Naive thymus-derived CD4-positive, alpha-beta T cell (primary cell): ENCODE data around the gene MANSC1. TPM values are rescaled to one million over a fixed set of nuclear protein-coding genes. Genes with fewer than 3 reads are reported as not detected.

Source experiments
- ATAC-seq: fragments of 150-1000 bp; cut with Tn5 transposase; 2 replicates; pipeline ENCODE4 v1.10.0; 2021; ENCODE audit warnings: mild to moderate bottlenecking, moderate library complexity
- CTCF ChIA-PET: fragments of 350-600 bp; sonication (Branson Sonifier 250); formaldehyde crosslinking; loops from one replicate; lab custom pipeline; 2021; ENCODE audit warnings: antibody characterized with exemption; lab: Charles Lee
- POLR2A ChIA-PET: fragments of 350-600 bp; sonication (Branson Sonifier 250); formaldehyde crosslinking; loops from one replicate; lab custom pipeline; 2021; ENCODE audit warnings: antibody characterized with exemption, inconsistent platforms; lab: Charles Lee
- DNase-seq, 9 donors: peaks; one replicate each; pipeline versions ENCODE4 v3.0.0 to v3.0.0-alpha.2; 2020 to 2022; ENCODE audit warnings: mixed read lengths in 1 of 9
- H3K27ac ChIP-seq: one replicate; pipeline ENCODE4 v1.7.0; 2013; ENCODE audit warnings: mild to moderate bottlenecking, low read depth, low read length, moderate library complexity
- H3K27me3 ChIP-seq, 2 donors: one replicate each; pipeline ENCODE4 v1.7.0; 2013; ENCODE audit warnings: low read length in 2 of 2, mild to moderate bottlenecking in 2 of 2, moderate library complexity in 2 of 2; ENCODE audit not compliant: control insufficient read depth in 2 of 2, insufficient read depth in 2 of 2
- H3K36me3 ChIP-seq, 3 experiments: 1 replicate in 2 of 3; 2 replicates in 1 of 3; pipeline ENCODE4 v1.7.0; 2013; ENCODE audit warnings: low read length in 3 of 3, mild to moderate bottlenecking in 3 of 3, moderate library complexity in 1 of 3; ENCODE audit not compliant: insufficient read depth in 3 of 3, control insufficient read depth in 2 of 3
- H3K4me1 ChIP-seq, 2 donors: one replicate each; pipeline ENCODE4 v1.7.0; 2013; ENCODE audit warnings: low read length in 2 of 2, mild to moderate bottlenecking in 2 of 2, moderate library complexity in 1 of 2; ENCODE audit not compliant: control insufficient read depth in 2 of 2, insufficient read depth in 2 of 2
- H3K4me3 ChIP-seq: 2 replicates; pipeline ENCODE4 v1.7.0; 2013; ENCODE audit warnings: mild to moderate bottlenecking, low read length
- H3K9me3 ChIP-seq, 3 experiments: 1 replicate in 2 of 3; 2 replicates in 1 of 3; pipeline ENCODE4 v1.7.0; 2013; ENCODE audit warnings: low read length in 3 of 3; ENCODE audit not compliant: control insufficient read depth in 2 of 3
- H3K27ac Mint-ChIP-seq, 9 donors: one replicate each; pipeline ENCODE4 v1.8.0; 2020 to 2022; ENCODE audit warnings: mixed read lengths in 9 of 9, mild to moderate bottlenecking in 8 of 9, moderate library complexity in 5 of 9, inconsistent platforms in 2 of 9
- H3K27me3 Mint-ChIP-seq, 5 donors: one replicate each; pipeline ENCODE4 v1.8.0; 2021 to 2022; ENCODE audit warnings: mixed read lengths in 5 of 5, mild to moderate bottlenecking in 1 of 5
- H3K36me3 Mint-ChIP-seq, 5 donors: one replicate each; pipeline ENCODE4 v1.8.0; 2020 to 2022; ENCODE audit warnings: mixed read lengths in 5 of 5, mild to moderate bottlenecking in 3 of 5, inconsistent platforms in 1 of 5
- H3K4me1 Mint-ChIP-seq, 7 donors: one replicate each; pipeline ENCODE4 v1.8.0; 2020 to 2022; ENCODE audit warnings: mixed read lengths in 7 of 7, mild to moderate bottlenecking in 3 of 7, inconsistent platforms in 1 of 7
- H3K4me3 Mint-ChIP-seq, 10 donors: one replicate each; pipeline ENCODE4 v1.8.0; 2020 to 2022; ENCODE audit warnings: mild to moderate bottlenecking in 10 of 10, mixed read lengths in 10 of 10, moderate library complexity in 6 of 10, inconsistent platforms in 2 of 10
- H3K9me3 Mint-ChIP-seq, 11 donors: one replicate each; pipeline ENCODE4 v1.8.0; 2020 to 2022; ENCODE audit warnings: mixed read lengths in 11 of 11, mild to moderate bottlenecking in 4 of 11, inconsistent platforms in 1 of 11, moderate library complexity in 1 of 11
- intact Hi-C, 2 donors: fragments of 100-400 bp; cut with micrococcal nuclease; formaldehyde crosslinking; loops; one replicate each; pipeline ENCODE4 v1.15.1; 2023
- polyA plus RNA-seq, 2 donors: library from polyadenylated mRNA; unstranded; fragments of 300-500 nt; fragmentation: Illumina TruSeq; gene quantifications; one replicate each; pipeline ENCODE4 v1.2.3, GENCODE V29; 2021
- total RNA-seq, 6 experiments: library from RNA in 5 of 6; stranded (reverse) in 5 of 6; gene quantifications; 1 replicate in 5 of 6; 2 replicates in 1 of 6; pipeline ENCODE4 v1.2.3 and lab custom pipeline; 2021 to 2026

MANSC1 gene
- total and polyA plus RNA-seq, 7 experiments from 2014 or later: 0.60 to 4.2 (median 0.97) TPM

- H3K4me1 ChIP-seq: no peaks in the 10 kb centered on the region
- H3K36me3 ChIP-seq: no peaks in the 10 kb centered on the region
- Mint-ChIP-seq H3K36me3 (no peaks in the 10 kb centered on the region), H3K4me3 (no peak overlapping the region), H3K9me3 (peaks cover 0 to 5% (median 0%) of the 10 kb centered on the region in 11 donors), H3K27me3 (peaks cover 0 to 12% (median 0%) of the 10 kb centered on the region in 5 donors), H3K4me1 (no peaks in the 10 kb centered on the region), H3K27ac (no peak overlapping the region)
- no peak for DNase-seq
- no peaks in the 10 kb centered on the region for H3K27me3 ChIP-seq
- H3K27ac ChIP-seq: no peak overlapping the region
- CTCF ChIA-PET: no interaction called here
- intact Hi-C loops: no loop called here
- ATAC-seq: no peak
- POLR2A ChIA-PET: no interaction called here
- no peaks in the 10 kb centered on the region for H3K9me3 ChIP-seq
- H3K4me3 ChIP-seq: no peak overlapping the region
Observed at GRCh38 chr12:12305568-12306300, 44.3 kb downstream of the MANSC1 start.

- no peak overlapping the region for H3K27ac Mint-ChIP-seq
- no peaks in the 10 kb centered on the region for H3K36me3 Mint-ChIP-seq
- H3K9me3 Mint-ChIP-seq: peaks cover 0 to 5% (median 0%) of the 10 kb centered on the region in 11 donors
- POLR2A ChIA-PET: no interaction called here
- H3K9me3 ChIP-seq: no peaks in the 10 kb centered on the region
- DNase-seq (no peak), ATAC-seq (no peak)
- H3K36me3 ChIP-seq: no peaks in the 10 kb centered on the region
- peaks cover 0 to 12% (median 0%) of the 10 kb centered on the region in 5 donors for H3K27me3 Mint-ChIP-seq
- no peak overlapping the region for H3K4me3 Mint-ChIP-seq
- no peak overlapping the region for H3K4me3 ChIP-seq
- CTCF ChIA-PET: no interaction called here
- H3K4me1 ChIP-seq: no peaks in the 10 kb centered on the region
- intact Hi-C loops: no loop called here
- no peaks in the 10 kb centered on the region for H3K27me3 ChIP-seq
- H3K4me1 Mint-ChIP-seq: no peaks in the 10 kb centered on the region
- no peak overlapping the region for H3K27ac ChIP-seq
Observed at GRCh38 chr12:12302976-12303375, 47.1 kb downstream of the MANSC1 start.

GRCh38 chr12:12301122-12301521 lies 48.9 kb downstream of the MANSC1 start:
- Histone ChIP-seq H3K9me3 (no peaks in the 10 kb centered on the region), H3K36me3 (no peaks in the 10 kb centered on the region), H3K27ac (no peak overlapping the region), H3K27me3 (no peaks in the 10 kb centered on the region), H3K4me1 (no peaks in the 10 kb centered on the region), H3K4me3 (no peak overlapping the region)
- ATAC-seq: no peak
- Mint-ChIP-seq H3K4me3 (no peak overlapping the region), H3K27ac (no peak overlapping the region), H3K9me3 (peaks cover 0 to 5% (median 0%) of the 10 kb centered on the region in 11 donors), H3K27me3 (peaks cover 0 to 8% (median 0%) of the 10 kb centered on the region in 5 donors), H3K4me1 (no peaks in the 10 kb centered on the region), H3K36me3 (no peaks in the 10 kb centered on the region)
- no peak for DNase-seq
- ChIA-PET POLR2A (no interaction called here), CTCF (no interaction called here)
- intact Hi-C loops: no loop called here

GRCh38 chr12:12297201-12297830 lies 52.7 kb downstream of the MANSC1 start:
- Mint-ChIP-seq H3K4me1 (no peaks in the 10 kb centered on the region), H3K27ac (no peak overlapping the region), H3K4me3 (no peak overlapping the region), H3K27me3 (peaks cover 0 to 8% (median 0%) of the 10 kb centered on the region in 5 donors), H3K36me3 (no peaks in the 10 kb centered on the region), H3K9me3 (peaks cover 0 to 5% (median 0%) of the 10 kb centered on the region in 11 donors)
- CTCF ChIA-PET: no interaction called here
- Histone ChIP-seq H3K36me3 (no peaks in the 10 kb centered on the region), H3K4me3 (no peak overlapping the region), H3K27ac (no peak overlapping the region), H3K27me3 (no peaks in the 10 kb centered on the region), H3K9me3 (no peaks in the 10 kb centered on the region), H3K4me1 (no peaks in the 10 kb centered on the region)
- POLR2A ChIA-PET: no interaction called here
- ATAC-seq (no peak), DNase-seq (no peak)
- intact Hi-C loops: no loop called here

GRCh38 chr12:12294215-12295005 lies 55.6 kb downstream of the MANSC1 start:
- H3K27ac Mint-ChIP-seq: no peak overlapping the region
- Histone ChIP-seq H3K27me3 (no peaks in the 10 kb centered on the region), H3K36me3 (no peaks in the 10 kb centered on the region), H3K9me3 (no peaks in the 10 kb centered on the region), H3K4me3 (no peak overlapping the region), H3K27ac (no peak overlapping the region), H3K4me1 (no peaks in the 10 kb centered on the region)
- H3K27me3 Mint-ChIP-seq: peaks cover 0 to 4% (median 0%) of the 10 kb centered on the region in 5 donors
- H3K36me3 Mint-ChIP-seq: no peaks in the 10 kb centered on the region
- ChIA-PET POLR2A (no interaction called here), CTCF (no interaction called here)
- no peaks in the 10 kb centered on the region for H3K9me3 Mint-ChIP-seq
- intact Hi-C loops: loop anchor here in 1 of 2 donors (2.0 kb wide), 1 partner anchor 26 kb away; no protein-coding TSS in a partner anchor
- H3K4me1 Mint-ChIP-seq: peaks cover 0 to 15% (median 13%) of the 10 kb centered on the region in 7 donors
- DNase-seq: no peak
- H3K4me3 Mint-ChIP-seq: no peak overlapping the region
- no peak for ATAC-seq

GRCh38 chr12:12290206-12290605 lies 59.8 kb downstream of the MANSC1 start:
- Histone ChIP-seq H3K27me3 (no peaks in the 10 kb centered on the region), H3K36me3 (no peaks in the 10 kb centered on the region), H3K4me3 (no peak overlapping the region), H3K4me1 (no peaks in the 10 kb centered on the region), H3K27ac (no peak overlapping the region), H3K9me3 (no peaks in the 10 kb centered on the region)
- intact Hi-C loops: no loop called here
- no peak for DNase-seq
- H3K27ac Mint-ChIP-seq: peak overlapping the region in 3 of 9 donors; percentile 12 to 58 (median 32)
- ChIA-PET CTCF (no interaction called here), POLR2A (no interaction called here)
- peaks cover 0 to 4% (median 0%) of the 10 kb centered on the region in 5 donors for H3K27me3 Mint-ChIP-seq
- peak overlapping the region in 1 of 10 donors; percentile 30 for H3K4me3 Mint-ChIP-seq
- H3K4me1 Mint-ChIP-seq: peaks cover 0 to 15% (median 13%) of the 10 kb centered on the region in 7 donors
- no peak for ATAC-seq
- no peaks in the 10 kb centered on the region for H3K9me3 Mint-ChIP-seq
- H3K36me3 Mint-ChIP-seq: no peaks in the 10 kb centered on the region
